WERI-Rb-1 (cell line): ENCODE measurements around the gene GPD1L.
"Not testable (repeated sequence)": the region's sequence is repeated elsewhere in the genome, so short reads cannot be mapped to it uniquely, and the experiment has no call there.

Experiments used
- DNase-seq: peaks from one replicate; pipeline ENCODE4 v3.0.0-alpha.2; 2020
- H3K27ac ChIP-seq: fragments of 250-450 bp; sonication (Bioruptor Pico); 2 replicates; pipeline ENCODE4 v1.5.1; 2020; ENCODE audit warnings: mild to moderate bottlenecking, moderate library complexity
- H3K27me3 ChIP-seq: fragments of 250-450 bp; sonication (Bioruptor Pico); 2 replicates; pipeline ENCODE4 v1.5.1; 2021; ENCODE audit warnings: mild to moderate bottlenecking, low read depth, moderate library complexity; ENCODE audit not compliant: insufficient read depth, severe bottlenecking
- H3K36me3 ChIP-seq: fragments of 250-450 bp; sonication (Bioruptor Pico); 2 replicates; pipeline ENCODE4 v1.5.1; 2020; ENCODE audit warnings: mild to moderate bottlenecking, moderate library complexity
- H3K4me3 ChIP-seq: 2 replicates; pipeline ENCODE4 v1.5.1; 2011; ENCODE audit warnings: low read depth, mild to moderate bottlenecking, control low read depth, low read length
- H3K9me3 ChIP-seq: fragments of 250-450 bp; sonication (Bioruptor Pico); 2 replicates; pipeline ENCODE4 v1.5.1; 2021; ENCODE audit warnings: mild to moderate bottlenecking, moderate library complexity; ENCODE audit not compliant: severe bottlenecking
- CTCF ChIP-seq: IDR thresholded peaks from 2 replicates; pipeline ENCODE4 v1.5.1; 2011; ENCODE audit warnings: low read depth, mild to moderate bottlenecking, control low read depth, inconsistent platforms, low read length

GPD1L gene

GRCh38 chr3:32113981-32114545 is 7.6 kb downstream of the GPD1L start:
- no peak for DNase-seq
- no peak for TF ChIP-seq CTCF
- H3K27me3 ChIP-seq: no peaks in the 10 kb centered on the region
- no peaks in the 10 kb centered on the region for H3K9me3 ChIP-seq
- no peak overlapping the region for H3K4me3 ChIP-seq
- H3K36me3 ChIP-seq: no peaks in the 10 kb centered on the region
- H3K27ac ChIP-seq: no peak overlapping the region

GRCh38 chr3:32114546-32115386 is 8.3 kb downstream of the GPD1L start:
- DNase-seq, H3K4me3 ChIP-seq: not testable (repeated sequence)

GRCh38 chr3:32117320-32117719 is 10.9 kb downstream of the GPD1L start:
- Histone ChIP-seq H3K4me3 (no peak overlapping the region), H3K27me3 (no peaks in the 10 kb centered on the region), H3K9me3 (no peaks in the 10 kb centered on the region), H3K36me3 (no peaks in the 10 kb centered on the region), H3K27ac (no peak overlapping the region)
- no peak for DNase-seq
- no peak for TF ChIP-seq CTCF

More at GRCh38 chr3:32114546-32115386, 8.3 kb downstream of the GPD1L start:
- H3K36me3 ChIP-seq, H3K27me3 ChIP-seq, H3K27ac ChIP-seq, H3K9me3 ChIP-seq: not testable (repeated sequence)

- H3K27ac ChIP-seq: no peak overlapping the region
- H3K9me3 ChIP-seq: no peaks in the 10 kb centered on the region
- TF ChIP-seq CTCF: no peak
- H3K27me3 ChIP-seq: no peaks in the 10 kb centered on the region
- no peaks in the 10 kb centered on the region for H3K36me3 ChIP-seq
- H3K4me3 ChIP-seq: no peak overlapping the region
- no peak for DNase-seq
Observed at GRCh38 chr3:32118215-32118614, 11.8 kb downstream of the GPD1L start.

- Histone ChIP-seq H3K27me3 (no peaks in the 10 kb centered on the region), H3K9me3 (no peaks in the 10 kb centered on the region), H3K4me3 (no peak overlapping the region), H3K36me3 (no peaks in the 10 kb centered on the region), H3K27ac (no peak overlapping the region)
- TF ChIP-seq CTCF: no peak
- DNase-seq: no peak
Observed at GRCh38 chr3:32120471-32120870, 14.1 kb downstream of the GPD1L start.

GRCh38 chr3:32121137-32121536 is 14.7 kb downstream of the GPD1L start:
- H3K36me3 ChIP-seq: no peaks in the 10 kb centered on the region
- TF ChIP-seq CTCF: no peak
- no peak for DNase-seq
- no peaks in the 10 kb centered on the region for H3K9me3 ChIP-seq
- no peaks in the 10 kb centered on the region for H3K27me3 ChIP-seq
- H3K4me3 ChIP-seq: no peak overlapping the region
- no peak overlapping the region for H3K27ac ChIP-seq
